Measurements from ENCODE around the gene ARVCF.

- no peak for TF ChIP-seq CTCF (conservative IDR thresholded peaks at IDR 0.05; ENCODE audit: low read depth, low read length)
- TF ChIP-seq EZH2 (IDR thresholded peaks at IDR 0.05; ENCODE audit: borderline replicate concordance, low read depth, low read length, poor library complexity, severe bottlenecking): no peak
These were observed 75.1 kb downstream of the ARVCF start, which contains the start of the genes COMT and TXNRD2 for GRCh38 chr22:19941365-19942082.
